GM12874 (cell line): Measurements from ENCODE around the gene MAP3K12.

ENCODE experiments used
- CTCF ChIP-seq: IDR thresholded peaks from 2 replicates; pipeline ENCODE4 v1.5.1; 2011; ENCODE audit warnings: low read depth, mild to moderate bottlenecking, control low read depth, low read length, moderate library complexity; ENCODE audit not compliant: insufficient read depth

MAP3K12 gene

GRCh38 chr12:53502331-53502730 is 3.1 kb upstream of the MAP3K12 start:
- TF ChIP-seq CTCF: no peak

GRCh38 chr12:53501615-53502181 is 2.4 kb upstream of the MAP3K12 start:
- TF ChIP-seq CTCF: no peak

- TF ChIP-seq CTCF: no peak
These were observed 1.7 kb upstream of the MAP3K12 start, which contains the start of gene TARBP2 for GRCh38 chr12:53500776-53501614. Gene TARBP2 (plus strand): TSS chr12:53501283. CDS start chr12:53501409, 126 bp downstream.

GRCh38 chr12:53500142-53500775 is 1.0 kb upstream of the MAP3K12 start:
- no peak for TF ChIP-seq CTCF

GRCh38 chr12:53498235-53498630 is 1.0 kb downstream of the MAP3K12 start:
- no peak for TF ChIP-seq CTCF

GRCh38 chr12:53497461-53497860 is 1.8 kb downstream of the MAP3K12 start:
- TF ChIP-seq CTCF: no peak

- TF ChIP-seq CTCF: no peak
These were observed 2.6 kb downstream of the MAP3K12 start for GRCh38 chr12:53496752-53497032.
